ENCODE measurements around the gene CRB3. TPM values are rescaled to one million over a fixed set of nuclear protein-coding genes. Genes with fewer than 3 reads are reported as not detected.
"Not testable (repeated sequence)": the region's sequence is repeated elsewhere in the genome, so short reads cannot be mapped to it uniquely, and the experiment has no call there.

The CRB3 gene
- polyA plus RNA-seq, 1 donor, result not detected

DNA sequence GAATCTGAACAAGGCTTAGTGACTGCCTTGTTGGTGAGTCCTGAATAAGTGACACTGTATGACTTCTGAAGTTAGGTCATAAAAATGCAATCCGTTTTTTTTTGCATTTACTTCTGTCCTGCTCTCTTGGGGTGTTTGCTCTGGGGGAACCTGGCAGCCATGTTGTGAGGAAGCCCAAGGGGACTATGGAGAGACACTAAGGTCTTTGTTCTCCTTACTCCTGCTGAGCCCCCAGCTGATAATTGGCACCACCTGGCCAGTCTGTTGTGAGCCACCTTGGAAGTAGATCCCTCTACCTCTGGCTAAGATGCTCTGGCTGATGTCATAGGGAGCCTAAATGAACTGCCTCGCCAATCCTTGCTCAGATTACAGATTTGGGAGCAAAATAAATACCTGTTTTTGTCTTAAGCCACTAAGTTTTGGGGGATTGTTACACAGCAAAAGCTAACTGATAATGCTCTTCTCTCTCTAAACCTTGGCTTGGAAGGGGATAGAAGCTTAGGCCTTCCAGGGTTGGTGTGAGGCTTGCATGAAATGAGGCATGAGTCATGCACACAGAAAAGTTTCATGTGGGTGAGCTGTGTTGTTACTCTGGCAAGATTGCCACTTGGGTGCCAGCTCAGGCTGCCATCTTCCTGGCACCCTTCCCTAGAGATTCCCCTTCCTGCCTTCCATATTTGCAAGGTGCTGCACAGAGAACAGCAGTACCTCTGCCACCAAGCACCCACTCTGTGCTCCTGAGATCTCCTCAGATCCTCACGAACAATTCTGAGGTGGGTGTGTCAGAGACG is 27.9 kb downstream of the CRB3 start:
- no peak for DNase-seq (ENCODE audit: low read depth)

DNA sequence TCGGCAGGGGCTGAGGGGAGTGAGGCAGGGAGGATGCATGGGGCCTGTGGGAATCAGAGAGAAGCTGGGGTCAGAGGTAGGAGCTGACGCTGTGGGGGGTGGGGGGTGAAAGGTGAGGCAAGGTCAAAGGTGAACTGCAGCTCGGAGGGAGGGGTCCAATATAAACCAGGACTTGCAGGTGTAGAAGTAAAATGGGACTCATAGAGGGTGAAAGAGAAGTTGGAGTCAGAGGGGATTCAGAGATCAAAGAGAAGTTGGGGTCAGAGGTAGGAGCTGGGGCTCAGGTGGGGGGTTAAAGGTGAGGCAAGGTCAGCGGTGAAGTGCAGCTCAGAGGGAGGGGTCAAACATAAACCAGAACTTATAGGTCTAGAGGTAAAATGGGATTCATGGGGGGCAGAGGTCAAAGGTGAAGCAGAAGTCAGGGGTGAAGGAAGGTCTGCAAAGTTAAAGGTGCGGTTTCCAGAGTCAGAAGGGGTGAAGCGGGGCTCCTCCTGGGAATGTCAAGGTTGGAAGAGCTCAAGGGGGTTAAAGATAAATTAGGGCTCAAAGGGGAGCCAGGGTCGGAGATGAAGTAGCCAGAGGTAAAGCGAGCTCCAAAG is 30.5 kb downstream of the CRB3 start:
- DNase-seq (ENCODE audit: low read depth), result no peak

DNA sequence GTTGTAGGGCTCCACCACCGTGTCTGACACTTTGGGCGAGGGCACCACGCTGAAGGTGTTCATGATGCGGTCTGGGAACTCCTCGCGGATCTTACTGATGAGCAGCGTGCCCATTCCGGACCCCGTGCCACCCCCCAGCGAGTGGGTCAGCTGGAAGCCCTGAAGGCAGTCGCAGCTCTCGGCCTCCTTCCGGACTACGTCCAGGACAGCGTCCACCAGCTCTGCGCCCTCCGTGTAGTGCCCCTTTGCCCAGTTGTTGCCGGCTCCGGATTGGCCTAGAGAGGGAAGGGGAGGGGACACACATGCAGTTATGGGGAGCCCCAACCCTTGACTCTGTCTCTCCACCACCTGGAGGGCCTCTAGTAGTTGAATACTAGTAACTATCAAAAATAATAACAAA is 31.9 kb downstream of the CRB3 start:
- no peak for DNase-seq (ENCODE audit: low read depth)

DNA sequence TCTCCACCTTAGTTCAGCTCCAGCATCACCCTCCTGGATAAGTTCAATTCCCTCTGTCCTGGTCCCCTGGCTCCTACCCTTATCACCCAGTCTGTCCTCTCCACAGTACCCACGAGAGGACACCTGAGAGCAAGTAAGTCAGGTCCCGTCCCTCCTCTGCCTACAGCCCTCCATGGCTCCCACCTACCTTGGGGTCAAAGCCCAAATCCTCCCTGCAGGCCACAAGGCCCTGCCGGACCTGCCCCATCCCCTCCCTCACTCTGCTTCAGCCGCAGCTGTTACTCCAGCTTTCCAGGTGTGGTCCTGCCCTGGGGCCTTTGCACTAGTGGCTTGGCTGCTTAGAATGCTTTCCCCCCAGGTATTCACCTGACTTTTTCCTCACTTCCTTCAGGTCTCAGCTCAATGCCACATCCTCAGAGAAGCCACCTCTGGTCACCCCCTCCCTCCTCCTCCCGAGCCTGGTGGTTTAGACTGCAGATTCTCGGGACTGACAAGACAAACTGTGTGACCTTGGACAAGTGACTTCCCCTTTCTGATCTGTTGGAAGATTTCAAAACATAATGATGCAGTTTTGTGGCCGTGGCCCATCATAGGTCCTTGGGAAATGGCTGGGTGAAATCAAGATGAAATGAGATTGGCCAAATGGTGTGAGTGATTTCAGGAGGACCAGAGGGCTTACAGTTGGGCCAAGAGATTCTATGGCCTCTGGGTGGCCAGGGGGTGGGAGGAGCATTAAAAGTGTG is 34.4 kb downstream of the CRB3 start:
- no peak for DNase-seq (ENCODE audit: low read depth)

DNA sequence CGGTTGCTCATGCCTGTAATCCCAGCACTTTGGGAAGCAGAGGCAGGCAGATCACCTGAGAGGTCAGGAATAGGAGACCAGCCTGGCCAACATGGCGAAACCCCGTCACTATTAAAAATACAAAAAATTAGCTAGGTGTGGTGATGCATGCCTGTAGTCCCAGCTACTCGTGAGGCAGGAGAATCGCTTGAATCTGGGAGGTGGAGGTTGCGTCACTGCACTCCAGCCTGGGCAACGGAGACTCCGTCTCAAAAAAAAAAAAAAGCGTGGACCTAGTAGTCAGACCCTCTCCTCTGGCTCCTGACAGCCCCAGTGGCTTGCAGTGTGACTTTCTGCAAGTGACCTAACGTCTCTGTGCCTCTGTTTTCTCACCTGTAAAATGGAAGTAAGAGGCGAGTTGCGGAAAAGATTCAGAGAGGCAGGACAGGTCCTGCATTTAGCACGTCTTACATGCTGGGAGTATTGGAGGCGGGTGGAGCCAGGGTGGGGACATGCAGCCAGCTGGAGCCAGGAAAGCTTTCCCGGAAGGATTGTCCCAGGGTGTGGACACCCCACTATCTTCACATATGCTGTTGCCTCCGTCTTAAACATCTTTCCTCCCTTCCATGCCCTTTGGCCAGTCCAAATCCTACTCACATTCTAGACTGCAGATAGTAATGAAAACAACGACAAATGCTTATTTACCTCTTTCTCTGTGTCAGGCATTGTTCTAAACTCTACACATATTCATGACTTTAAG is 35.1 kb downstream of the CRB3 start:
- no peak for DNase-seq (ENCODE audit: low read depth)

DNA sequence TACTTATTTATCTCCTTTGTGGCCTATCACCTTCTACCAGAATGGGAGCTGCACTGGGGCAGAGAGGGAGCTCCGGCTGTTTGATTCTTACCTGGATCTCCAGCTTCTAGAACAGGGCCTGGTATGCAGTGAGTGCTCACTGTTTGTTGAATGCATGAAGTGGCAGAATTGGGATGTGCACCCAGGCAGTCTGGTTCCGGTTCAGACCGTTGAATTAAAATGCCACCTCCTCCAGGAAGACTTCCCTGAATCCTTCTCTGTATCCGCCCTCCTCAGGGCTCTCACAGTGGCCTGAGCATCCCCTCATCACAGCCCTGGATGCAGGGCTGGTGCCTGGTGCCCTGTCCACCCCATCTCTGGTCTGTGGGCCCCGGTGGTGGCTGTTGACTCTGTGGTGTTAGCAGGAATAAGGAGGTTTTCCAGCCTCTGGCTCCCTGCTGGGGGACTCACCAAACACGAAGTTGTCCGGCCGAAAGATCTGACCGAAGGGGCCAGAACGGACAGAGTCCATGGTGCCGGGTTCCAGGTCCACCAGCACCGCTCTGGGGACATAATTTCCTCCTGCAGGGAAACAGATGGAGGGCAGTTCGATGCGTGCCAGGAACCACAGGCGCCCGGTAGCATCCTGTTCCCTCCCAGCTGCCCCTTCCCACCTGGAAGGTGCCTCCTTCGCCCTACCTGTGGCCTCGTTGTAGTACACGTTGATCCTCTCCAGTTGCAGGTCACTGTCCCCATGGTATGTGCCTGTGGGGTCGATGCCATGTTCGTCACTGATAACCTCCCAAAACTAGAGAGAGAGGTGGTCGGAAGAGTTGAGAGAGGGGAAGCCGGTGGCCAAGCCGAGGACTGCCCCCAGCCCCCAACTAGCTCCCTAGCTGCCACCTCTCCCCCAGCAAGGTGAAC is 37.0 kb downstream of the CRB3 start:
- no peak for DNase-seq (ENCODE audit: low read depth)

DNA sequence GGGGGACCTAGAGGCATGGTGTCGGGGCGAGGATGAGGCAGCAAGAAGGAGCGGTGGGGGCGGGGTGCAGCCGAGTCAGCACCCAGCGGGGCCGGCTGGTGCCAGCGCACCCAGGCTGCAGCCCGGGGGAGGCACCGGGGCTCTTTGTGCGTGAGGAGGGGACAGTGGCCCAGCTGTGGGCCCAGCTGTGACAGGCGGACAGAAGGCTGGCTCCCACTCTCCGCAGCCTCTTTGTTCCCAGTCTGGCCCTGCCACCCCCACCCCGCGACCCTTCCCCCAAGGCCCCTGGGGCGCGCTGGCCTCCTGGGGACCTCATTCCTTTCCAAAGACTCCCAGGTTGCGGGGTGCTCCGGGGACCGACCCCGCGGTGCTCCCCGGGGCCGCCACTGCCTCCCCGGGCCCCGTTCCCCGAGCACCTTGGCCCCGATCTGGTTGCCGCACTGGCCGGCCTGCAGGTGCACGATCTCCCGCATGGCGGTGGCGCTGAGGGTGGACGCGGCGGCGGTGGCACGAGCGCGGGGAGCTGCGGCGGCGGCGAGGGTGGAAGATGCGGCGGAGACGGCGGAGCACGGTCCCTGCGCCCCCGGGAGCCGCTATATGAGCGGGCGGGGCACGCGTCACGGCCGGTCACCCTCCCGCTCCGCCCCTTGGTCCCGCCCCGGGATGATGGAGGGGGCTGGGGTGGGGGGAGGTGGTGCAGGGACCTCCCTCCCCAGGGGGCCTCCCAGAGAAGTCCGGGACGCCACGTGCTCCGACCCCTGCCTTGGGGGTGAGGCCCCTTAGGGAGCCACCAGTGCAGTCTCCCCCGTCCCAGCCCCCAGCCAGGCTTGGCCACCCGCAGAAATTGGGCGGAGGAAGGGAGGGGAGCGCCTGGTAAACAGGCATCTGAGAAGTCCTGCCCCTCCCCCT is 37.9 kb downstream of the CRB3 start, which contains the start of gene TUBB4A:
TUBB4A (minus strand) TSS at position 570 of the 909 bp plus-strand sequence; CDS start at position 473, 97 bp downstream.
- no peak for DNase-seq (ENCODE audit: low read depth)

DNA sequence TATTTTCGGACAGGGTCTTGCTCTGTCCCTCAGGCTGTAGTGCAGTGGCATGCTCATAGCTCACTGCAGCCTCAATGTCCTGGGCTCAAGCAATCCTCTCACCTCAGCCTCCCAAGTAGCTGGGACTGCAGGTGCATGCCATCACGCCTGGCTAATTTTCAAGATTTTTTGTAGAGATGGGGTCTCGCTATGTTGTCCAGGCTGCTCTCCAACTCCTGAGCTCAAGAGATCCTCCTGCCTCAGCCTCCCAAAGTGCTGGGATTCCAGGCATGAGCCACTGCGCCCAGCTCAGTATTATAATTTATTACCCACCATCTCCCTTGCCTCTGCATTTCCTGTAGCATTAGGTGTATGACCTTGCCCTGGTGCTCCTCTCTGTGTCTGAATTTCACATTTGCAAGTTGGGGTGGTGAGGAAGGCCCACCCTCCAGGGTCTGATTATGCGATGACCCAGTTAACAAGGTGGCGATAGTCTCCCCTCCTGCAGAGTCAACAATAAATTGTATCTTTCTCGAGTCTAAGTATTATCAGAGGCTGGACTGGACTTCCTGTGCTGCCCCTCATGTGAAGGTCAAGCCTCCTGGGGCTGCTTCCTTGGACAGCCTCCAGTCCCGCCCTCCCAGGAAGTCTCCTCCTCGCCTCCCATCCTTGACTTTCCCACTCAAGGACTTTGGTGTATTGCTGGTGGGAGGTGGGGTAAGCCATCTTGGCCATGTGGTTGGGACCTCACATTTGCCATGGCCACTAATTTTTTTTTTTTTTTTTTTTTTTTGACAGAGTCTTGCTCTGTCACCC is 39.5 kb downstream of the CRB3 start:
- no peak for DNase-seq (ENCODE audit: low read depth)

DNA sequence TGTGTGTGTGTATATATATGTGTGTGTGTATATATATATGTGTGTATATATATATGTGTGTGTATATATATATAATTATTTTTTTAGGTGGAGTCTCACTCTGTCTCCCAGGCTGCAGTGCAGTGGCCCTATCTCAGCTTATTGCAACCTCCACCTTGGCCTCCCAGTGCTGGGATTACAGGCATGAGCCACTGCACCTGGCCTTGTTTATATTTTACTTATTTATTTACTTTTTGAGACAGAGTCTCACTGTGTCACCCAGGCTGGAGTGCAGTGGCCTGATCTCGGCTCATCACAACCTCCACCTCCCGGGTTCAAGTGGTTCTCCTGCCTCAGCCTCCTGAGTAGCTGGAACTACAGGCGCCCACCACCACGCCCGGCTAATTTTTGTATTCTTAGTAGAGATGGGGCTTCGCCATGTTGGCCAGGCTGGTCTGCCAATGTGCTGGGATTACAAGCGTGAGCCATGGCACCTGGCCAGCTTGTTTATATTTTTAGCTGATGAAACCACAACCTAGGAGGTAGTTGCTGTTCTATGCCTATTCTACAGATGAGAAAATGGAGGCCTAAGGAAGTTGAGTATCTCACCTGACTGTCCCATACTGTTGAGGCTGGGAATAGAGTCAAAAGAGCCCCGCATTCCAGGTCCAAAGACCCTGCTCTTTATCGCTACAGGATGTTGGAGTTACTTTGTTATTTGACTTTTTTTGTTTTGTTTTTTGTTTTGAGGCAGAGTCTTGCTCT is 44.1 kb downstream of the CRB3 start:
- not testable (repeated sequence) for DNase-seq (ENCODE audit: low read depth)

DNA sequence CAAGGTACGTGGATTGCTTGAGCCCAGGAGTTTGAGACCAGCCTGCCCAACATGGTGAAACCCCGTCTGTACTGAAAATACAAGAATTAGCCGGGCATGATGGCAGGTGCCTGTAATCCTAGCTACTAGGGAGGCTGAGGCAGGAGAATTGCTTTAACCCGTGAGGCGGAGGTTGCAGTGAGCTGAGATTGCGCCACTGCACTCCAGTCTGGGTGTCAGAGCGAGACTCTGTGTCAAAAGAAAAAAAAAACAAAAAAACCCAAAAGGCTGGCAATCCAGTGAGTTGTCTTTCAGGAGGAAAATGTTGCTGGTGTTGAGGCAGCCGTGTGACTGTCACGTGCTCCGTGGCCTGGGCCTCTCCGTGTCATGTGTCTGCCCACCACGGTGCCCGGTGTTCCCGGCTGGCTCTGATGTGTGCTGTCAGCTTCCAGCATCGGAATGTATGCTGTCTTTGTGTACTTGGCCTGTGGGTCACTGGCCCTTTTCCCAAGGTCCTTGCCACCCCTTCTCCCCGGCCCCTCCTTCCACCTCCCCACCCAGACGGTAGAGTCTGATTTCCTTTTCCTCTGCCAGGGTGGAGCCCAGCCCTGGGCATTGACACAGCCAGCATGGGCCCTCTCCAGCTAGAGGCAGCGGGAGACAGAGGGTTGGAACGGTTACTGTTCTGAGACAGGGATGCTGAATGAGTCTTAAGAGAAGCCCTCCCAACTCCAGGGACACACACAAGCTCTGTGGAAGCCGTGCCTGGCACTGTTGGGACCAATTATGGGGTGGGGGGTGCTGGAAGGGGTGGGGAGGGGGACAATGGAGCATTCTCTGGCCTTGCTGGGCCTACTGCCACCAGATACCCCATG is 45.3 kb downstream of the CRB3 start:
- DNase-seq (ENCODE audit: low read depth), result no peak

DNA sequence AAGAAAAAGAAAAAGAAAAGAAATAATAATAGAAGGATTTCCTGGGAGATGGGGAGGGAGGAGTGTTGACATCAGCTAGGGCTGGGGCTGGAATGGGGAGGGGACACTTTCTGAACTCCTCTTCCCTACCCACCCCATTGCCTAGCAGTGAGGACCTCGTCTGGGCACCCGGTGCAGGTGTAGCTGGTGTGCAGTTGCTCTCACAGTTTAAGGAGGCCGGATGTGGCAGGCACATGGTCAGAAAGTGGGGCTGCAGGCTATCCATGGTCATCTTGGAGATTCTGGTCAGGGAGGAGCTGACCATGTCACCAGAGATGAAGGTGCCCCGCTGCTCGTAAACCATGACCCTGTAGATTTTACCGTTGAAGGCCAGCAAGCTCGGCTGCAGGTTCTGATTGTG is 46.5 kb downstream of the CRB3 start:
- DNase-seq (ENCODE audit: low read depth), result no peak

DNA sequence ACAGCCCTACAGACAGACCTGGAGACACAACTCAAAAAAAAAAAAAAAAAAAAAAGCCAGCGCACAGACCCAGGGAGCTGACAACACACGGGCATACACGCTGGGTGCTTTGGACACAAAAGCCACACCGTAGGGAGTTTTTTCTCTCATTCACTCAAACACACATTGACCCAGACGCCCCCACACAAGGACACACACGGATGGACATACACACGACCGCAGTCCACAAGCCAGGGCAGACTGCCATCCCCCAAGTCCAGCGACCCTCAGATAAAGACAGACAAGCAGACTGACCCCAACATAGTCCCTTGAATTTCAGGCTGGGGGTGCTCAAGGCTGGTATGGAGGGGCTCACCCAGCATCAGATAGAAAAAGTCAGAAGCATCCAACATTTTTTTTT is 50.0 kb downstream of the CRB3 start:
- no peak for DNase-seq (ENCODE audit: low read depth)

DNA sequence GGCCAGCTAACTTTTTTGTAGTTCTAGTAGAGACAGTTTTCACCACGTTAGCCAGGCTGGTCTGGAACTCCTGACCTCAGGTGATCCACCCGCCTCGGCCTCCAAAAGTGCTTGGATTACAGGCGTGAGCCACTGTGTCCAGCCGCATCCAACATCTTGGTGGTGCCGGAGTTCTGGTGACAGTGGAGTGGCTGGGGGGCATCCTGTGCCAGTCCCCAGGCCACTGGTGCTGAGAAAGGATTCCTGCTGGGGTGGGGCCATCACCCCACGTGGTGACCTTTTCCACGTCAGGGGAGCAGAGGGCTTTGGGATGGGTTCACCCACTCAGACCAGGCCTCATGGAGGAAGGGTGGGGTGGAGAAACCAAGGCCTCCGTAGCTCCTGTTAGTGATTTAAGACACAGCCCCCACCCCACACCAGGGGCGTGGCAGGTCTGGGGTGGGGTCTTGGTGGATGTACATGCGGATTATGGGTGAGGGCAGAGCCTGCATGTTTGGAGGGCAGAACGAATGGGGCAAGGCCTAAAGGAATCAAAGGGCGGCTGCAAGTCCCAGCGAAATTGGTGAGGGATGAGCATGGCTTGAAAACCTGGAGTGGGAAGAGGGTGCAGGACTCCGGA is 51.0 kb downstream of the CRB3 start:
- no peak for DNase-seq (ENCODE audit: low read depth)

DNA sequence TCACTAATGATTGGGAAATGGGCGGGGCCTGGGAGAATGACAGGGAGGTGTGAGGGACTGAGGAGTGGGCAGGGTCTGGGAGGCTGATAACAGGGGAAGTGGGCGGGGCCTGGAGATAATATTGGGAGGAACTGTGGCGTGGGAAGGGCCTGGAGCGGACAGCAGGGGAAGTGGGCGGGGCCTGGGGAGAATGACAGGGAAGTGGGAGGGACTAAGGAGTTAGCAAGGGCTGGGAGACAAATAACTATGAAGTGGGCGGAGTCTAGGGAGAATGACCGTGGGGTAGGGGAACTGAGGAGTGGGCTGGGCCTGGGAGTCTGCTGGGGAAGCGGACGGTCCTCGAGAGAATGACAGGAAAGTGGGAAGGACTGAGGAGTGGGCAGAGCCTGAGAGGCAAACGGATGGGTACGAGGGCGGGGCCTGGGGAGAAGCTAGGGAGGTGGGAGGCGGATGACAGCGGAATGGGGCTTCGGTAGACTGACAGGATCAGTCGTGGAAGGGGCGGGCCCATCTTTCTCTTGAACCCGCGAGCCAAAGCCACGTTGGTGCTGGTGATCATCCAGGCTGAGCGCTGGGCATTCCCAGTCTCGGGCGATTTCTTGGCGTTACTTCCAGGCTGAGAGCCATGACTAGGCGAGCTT is 52.1 kb downstream of the CRB3 start:
- peak; percentile 71 for DNase-seq (ENCODE audit: low read depth)
